PC-9 (cell line): ENCODE data around the gene TPX2.

ENCODE experiments used
- CTCF ChIP-seq: fragments of 200-600 bp; sonication (generic); conservative IDR thresholded peaks from 2 replicates; pipeline ENCODE4 v1.6.1; 2017; ENCODE audit warnings: mixed run types, antibody characterized with exemption, mild to moderate bottlenecking, moderate library complexity
- EZH2 ChIP-seq: fragments of 200-600 bp; sonication (generic); IDR thresholded peaks from 2 replicates; pipeline ENCODE4 v1.8.0; 2017; ENCODE audit warnings: antibody characterized with exemption, low read depth

GRCh38 chr20:31830406-31830981, 91.4 kb downstream of the TPX2 start:
- TF ChIP-seq CTCF (no peak), EZH2 (no peak)
